Measurements from ENCODE around the gene KCNK6. TPM values are rescaled to one million over a fixed set of nuclear protein-coding genes. Genes with fewer than 3 reads are reported as not detected.

The KCNK6 gene
- total and polyA plus RNA-seq, 10 of the 15 experiments (the other 5 are each of a cell fraction or from before 2014, with no cell fraction given) = 0.04 to 1.4 (median 1.1) TPM

- ChIA-PET RAD21 (ENCODE audit: unreplicated experiment) (no interaction called here), SMC1A (ENCODE audit: uncharacterized antibody, unreplicated experiment) (no interaction called here), POLR2A (no interaction called here), CTCF (no interaction called here)
- BruUV-seq (replicated peaks) = no TSS peak
- Histone ChIP-seq H3K9me3 (replicated peaks; ENCODE audit: control insufficient read depth, insufficient read depth, low read length) (no peaks in the 10 kb centered on the region), H3K27ac (ENCODE audit: control insufficient read depth, insufficient read depth) (no peak overlapping the region), H3K4me2 (ENCODE audit: control insufficient read depth, insufficient read depth) (no peak overlapping the region), H3K36me3 (ENCODE audit: control insufficient read depth in 2 of 2, insufficient read depth in 2 of 2, low read length in 1 of 2) (peaks cover 0 to 11% of the 10 kb centered on the region in 2 experiments; a peak in 3 of 4 replicates), H3K27me3 (replicated peaks in 1 of 2; ENCODE audit: control insufficient read depth in 2 of 2, insufficient read depth in 2 of 2, low read length in 1 of 2) (no peaks in the 10 kb centered on the region), H3K4me3 (no peak overlapping the region), H2AFZ (ENCODE audit: control insufficient read depth, low read depth, low read length) (no peak overlapping the region), H3K9ac (ENCODE audit: control insufficient read depth, insufficient read depth, low read length) (no peak overlapping the region), H3K79me2 (ENCODE audit: control insufficient read depth, insufficient read depth, low read length) (no peaks in the 10 kb centered on the region), H4K20me1 (ENCODE audit: control insufficient read depth, insufficient read depth) (no peaks in the 10 kb centered on the region), H3K4me1 (ENCODE audit: control insufficient read depth, insufficient read depth, low read length) (no peaks in the 10 kb centered on the region)
- intact Hi-C loops (cut with micrococcal nuclease; ENCODE audit: unreplicated experiment) = no loop called here
- in situ Hi-C loops (cut with MboI) = no loop called here
- ATAC-seq = no peak
- no peak for DNase-seq (ENCODE audit: low read depth, low spot score)
- 86% methylated on average over 8 of the region's 8 CpGs for WGBS (ENCODE audit: insufficient coverage, insufficient replicate concordance, low lambda C conversion rate, missing lambda C conversion rate)
- TF ChIP-seq FOS (IDR thresholded peaks at IDR 0.05; ENCODE audit: borderline replicate concordance, extremely low read depth, insufficient read length) (no peak), PAX5 (IDR thresholded peaks at IDR 0.05; ENCODE audit: borderline replicate concordance, low read depth, low read length) (no peak), USF1 (IDR thresholded peaks at IDR 0.05; ENCODE audit: borderline replicate concordance, extremely low read length, insufficient read depth, low read depth, low read length) (no peak), STAT3 (IDR thresholded peaks at IDR 0.05; ENCODE audit: low read depth, low read length) (no peak), RBBP5 (conservative IDR thresholded peaks at IDR 0.05) (no peak), JUNB (IDR thresholded peaks at IDR 0.05) (no peak), CBX5 (IDR thresholded peaks at IDR 0.05; ENCODE audit: low read depth) (no peak), RFX5 (IDR thresholded peaks at IDR 0.05; ENCODE audit: low read depth, low read length) (no peak), KDM1A (IDR thresholded peaks at IDR 0.05; ENCODE audit: borderline replicate concordance) (no peak), HDGF (IDR thresholded peaks at IDR 0.05) (no peak), IRF5 (IDR thresholded peaks at IDR 0.05; ENCODE audit: borderline replicate concordance) (no peak), RAD21 (IDR thresholded peaks at IDR 0.05; ENCODE audit: insufficient read depth, low read depth, low read length) (no peak)
- no peak for FAIRE-seq
These were observed 12.0 kb upstream of the KCNK6 start for GRCh38 chr19:38307597-38307996.
